Thyroid gland (tissue), 4 donors: ENCODE measurements around the gene SLC45A1.

ENCODE experiments used
- POLR2A ChIP-seq, 2 donors: fragments of 450-650 bp; IDR thresholded peaks; one replicate each; pipeline ENCODE4 v1.6.1; 2017; ENCODE audit warnings: antibody characterized with exemption in 2 of 2, mild to moderate bottlenecking in 2 of 2, moderate library complexity in 1 of 2
- TF ChIP-seq, protein P1 (sequence below), 6 experiments: fragments of 200-600 bp in 3 of 6; fragments of 450-650 bp in 3 of 6; sonication (generic) in 3 of 6; IDR thresholded peaks; one replicate each; pipeline ENCODE4 v1.5.1; 2016 to 2019; ENCODE audit warnings: antibody characterized with exemption in 6 of 6, mild to moderate bottlenecking in 2 of 6, inconsistent platforms in 1 of 6, moderate library complexity in 1 of 6

DNA sequence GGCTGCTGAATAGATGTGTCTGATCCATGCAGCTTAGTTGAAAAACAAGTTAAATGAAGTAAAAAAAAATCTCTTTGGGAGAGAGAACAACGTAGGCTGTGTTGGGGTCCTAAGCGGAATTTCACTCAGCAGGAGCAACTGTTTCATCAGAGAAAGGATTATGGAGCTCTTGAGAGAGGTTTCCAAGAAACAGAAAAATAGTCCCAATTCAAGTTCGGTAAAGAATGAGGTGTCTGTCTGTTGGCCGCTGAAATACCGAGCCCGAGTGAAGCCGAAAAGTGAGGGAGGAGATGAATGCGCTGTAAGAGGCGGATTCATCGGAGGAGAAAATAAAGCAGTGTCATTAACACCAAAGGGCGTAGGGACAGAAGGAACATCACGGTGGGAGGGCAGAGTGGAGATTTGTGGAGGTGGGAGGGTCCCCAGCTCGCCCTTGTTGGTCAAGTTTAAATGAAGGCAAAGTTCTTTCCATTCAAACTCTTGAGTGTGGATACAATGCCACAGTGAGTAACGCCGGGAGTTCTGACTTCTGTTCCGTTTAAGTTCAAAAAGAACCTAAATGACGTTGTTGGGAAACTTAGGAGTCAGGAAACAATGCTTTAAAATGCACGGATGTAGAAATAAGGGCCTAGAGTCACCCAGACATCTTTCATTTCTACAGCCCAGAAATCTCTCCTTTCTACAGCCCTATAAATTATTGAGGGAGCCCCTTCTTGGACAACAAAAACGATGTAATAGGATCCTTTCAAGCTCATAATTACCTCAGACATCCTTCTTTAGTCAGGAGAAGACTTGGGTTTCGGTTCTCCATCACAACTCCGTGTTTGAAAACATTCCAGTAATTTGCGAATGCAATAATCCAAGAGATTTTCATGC lies 15.6 kb upstream of the SLC45A1 start:
- TF ChIP-seq, protein P1, sequence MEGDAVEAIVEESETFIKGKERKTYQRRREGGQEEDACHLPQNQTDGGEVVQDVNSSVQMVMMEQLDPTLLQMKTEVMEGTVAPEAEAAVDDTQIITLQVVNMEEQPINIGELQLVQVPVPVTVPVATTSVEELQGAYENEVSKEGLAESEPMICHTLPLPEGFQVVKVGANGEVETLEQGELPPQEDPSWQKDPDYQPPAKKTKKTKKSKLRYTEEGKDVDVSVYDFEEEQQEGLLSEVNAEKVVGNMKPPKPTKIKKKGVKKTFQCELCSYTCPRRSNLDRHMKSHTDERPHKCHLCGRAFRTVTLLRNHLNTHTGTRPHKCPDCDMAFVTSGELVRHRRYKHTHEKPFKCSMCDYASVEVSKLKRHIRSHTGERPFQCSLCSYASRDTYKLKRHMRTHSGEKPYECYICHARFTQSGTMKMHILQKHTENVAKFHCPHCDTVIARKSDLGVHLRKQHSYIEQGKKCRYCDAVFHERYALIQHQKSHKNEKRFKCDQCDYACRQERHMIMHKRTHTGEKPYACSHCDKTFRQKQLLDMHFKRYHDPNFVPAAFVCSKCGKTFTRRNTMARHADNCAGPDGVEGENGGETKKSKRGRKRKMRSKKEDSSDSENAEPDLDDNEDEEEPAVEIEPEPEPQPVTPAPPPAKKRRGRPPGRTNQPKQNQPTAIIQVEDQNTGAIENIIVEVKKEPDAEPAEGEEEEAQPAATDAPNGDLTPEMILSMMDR (IDR thresholded peaks at IDR 0.05): no peak
- TF ChIP-seq POLR2A (IDR thresholded peaks at IDR 0.05): no peak
